ENCODE data around the gene SEPSECS. TPM values are rescaled to one million over a fixed set of nuclear protein-coding genes. Genes with fewer than 3 reads are reported as not detected.

Gene SEPSECS
- polyA plus RNA-seq, 1 donor from 2014 or later: 6.5 TPM

DNA sequence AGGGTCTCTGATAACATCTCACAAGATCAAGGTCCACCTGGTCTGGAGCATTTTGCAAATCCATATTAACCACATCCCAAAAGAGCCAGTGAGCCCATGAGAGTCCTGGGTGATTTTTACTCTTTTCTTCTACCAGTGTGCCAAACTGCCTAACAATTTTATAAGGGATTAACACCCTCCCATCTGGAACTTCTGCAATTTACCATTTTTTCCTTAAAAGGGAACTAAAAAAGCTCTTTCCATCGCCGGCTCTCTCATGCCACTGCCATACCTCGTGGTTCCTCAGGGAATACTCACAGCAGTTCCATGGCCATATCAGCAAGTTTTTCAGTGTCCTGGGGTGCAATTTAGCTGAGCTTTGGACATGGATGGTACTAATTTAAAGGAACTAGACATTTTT, 55.7 kb downstream of the SEPSECS start:
- Histone ChIP-seq H3K79me2 (replicated peaks; ENCODE audit: insufficient read depth, low read length) (no peaks in the 10 kb centered on the region), H3K4me3 (ENCODE audit: low read length) (no peak overlapping the region), H3K36me3 (ENCODE audit: insufficient read depth, low read length) (no peaks in the 10 kb centered on the region), H3K9ac (ENCODE audit: low read length) (no peak overlapping the region), H3K4me2 (ENCODE audit: low read length) (no peak overlapping the region), H3K27ac (ENCODE audit: low read length) (no peak overlapping the region), H3K27me3 (ENCODE audit: insufficient read depth, low read depth, low read length) (no peaks in the 10 kb centered on the region), H3K9me2 (ENCODE audit: insufficient read depth, low read length) (no peaks in the 10 kb centered on the region), H3K9me3 (ENCODE audit: low read length) (no peaks in the 10 kb centered on the region), H2AFZ (ENCODE audit: low read depth, low read length) (no peak overlapping the region), H3F3A (ENCODE audit: insufficient read depth, low read length, poor library complexity, severe bottlenecking) (no peaks in the 10 kb centered on the region), H4K20me1 (ENCODE audit: insufficient read depth) (no peaks in the 10 kb centered on the region)
- TF ChIP-seq EZH2 (IDR thresholded peaks at IDR 0.05; ENCODE audit: borderline replicate concordance, insufficient read depth, low read length, poor library complexity, severe bottlenecking): no peak
- no peak for TF ChIP-seq EP300 (conservative IDR thresholded peaks at IDR 0.05; ENCODE audit: poor library complexity, severe bottlenecking)
- no peak for TF ChIP-seq SMC3 (conservative IDR thresholded peaks at IDR 0.05; ENCODE audit: poor library complexity)
- no peak for TF ChIP-seq POLR2AphosphoS5 (IDR thresholded peaks at IDR 0.05)
- no peak for TF ChIP-seq RAD21 (conservative IDR thresholded peaks at IDR 0.05)
- no peak for TF ChIP-seq MXI1 (conservative IDR thresholded peaks at IDR 0.05; ENCODE audit: poor library complexity, severe bottlenecking)
- TF ChIP-seq, protein P1, sequence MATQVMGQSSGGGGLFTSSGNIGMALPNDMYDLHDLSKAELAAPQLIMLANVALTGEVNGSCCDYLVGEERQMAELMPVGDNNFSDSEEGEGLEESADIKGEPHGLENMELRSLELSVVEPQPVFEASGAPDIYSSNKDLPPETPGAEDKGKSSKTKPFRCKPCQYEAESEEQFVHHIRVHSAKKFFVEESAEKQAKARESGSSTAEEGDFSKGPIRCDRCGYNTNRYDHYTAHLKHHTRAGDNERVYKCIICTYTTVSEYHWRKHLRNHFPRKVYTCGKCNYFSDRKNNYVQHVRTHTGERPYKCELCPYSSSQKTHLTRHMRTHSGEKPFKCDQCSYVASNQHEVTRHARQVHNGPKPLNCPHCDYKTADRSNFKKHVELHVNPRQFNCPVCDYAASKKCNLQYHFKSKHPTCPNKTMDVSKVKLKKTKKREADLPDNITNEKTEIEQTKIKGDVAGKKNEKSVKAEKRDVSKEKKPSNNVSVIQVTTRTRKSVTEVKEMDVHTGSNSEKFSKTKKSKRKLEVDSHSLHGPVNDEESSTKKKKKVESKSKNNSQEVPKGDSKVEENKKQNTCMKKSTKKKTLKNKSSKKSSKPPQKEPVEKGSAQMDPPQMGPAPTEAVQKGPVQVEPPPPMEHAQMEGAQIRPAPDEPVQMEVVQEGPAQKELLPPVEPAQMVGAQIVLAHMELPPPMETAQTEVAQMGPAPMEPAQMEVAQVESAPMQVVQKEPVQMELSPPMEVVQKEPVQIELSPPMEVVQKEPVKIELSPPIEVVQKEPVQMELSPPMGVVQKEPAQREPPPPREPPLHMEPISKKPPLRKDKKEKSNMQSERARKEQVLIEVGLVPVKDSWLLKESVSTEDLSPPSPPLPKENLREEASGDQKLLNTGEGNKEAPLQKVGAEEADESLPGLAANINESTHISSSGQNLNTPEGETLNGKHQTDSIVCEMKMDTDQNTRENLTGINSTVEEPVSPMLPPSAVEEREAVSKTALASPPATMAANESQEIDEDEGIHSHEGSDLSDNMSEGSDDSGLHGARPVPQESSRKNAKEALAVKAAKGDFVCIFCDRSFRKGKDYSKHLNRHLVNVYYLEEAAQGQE (IDR thresholded peaks at IDR 0.05; ENCODE audit: borderline replicate concordance): no peak
- no peak for TF ChIP-seq TAF1 (IDR thresholded peaks at IDR 0.05; ENCODE audit: low read depth)
- TF ChIP-seq, protein P2, sequence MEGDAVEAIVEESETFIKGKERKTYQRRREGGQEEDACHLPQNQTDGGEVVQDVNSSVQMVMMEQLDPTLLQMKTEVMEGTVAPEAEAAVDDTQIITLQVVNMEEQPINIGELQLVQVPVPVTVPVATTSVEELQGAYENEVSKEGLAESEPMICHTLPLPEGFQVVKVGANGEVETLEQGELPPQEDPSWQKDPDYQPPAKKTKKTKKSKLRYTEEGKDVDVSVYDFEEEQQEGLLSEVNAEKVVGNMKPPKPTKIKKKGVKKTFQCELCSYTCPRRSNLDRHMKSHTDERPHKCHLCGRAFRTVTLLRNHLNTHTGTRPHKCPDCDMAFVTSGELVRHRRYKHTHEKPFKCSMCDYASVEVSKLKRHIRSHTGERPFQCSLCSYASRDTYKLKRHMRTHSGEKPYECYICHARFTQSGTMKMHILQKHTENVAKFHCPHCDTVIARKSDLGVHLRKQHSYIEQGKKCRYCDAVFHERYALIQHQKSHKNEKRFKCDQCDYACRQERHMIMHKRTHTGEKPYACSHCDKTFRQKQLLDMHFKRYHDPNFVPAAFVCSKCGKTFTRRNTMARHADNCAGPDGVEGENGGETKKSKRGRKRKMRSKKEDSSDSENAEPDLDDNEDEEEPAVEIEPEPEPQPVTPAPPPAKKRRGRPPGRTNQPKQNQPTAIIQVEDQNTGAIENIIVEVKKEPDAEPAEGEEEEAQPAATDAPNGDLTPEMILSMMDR (IDR thresholded peaks at IDR 0.05; ENCODE audit: poor library complexity, severe bottlenecking): no peak

DNA sequence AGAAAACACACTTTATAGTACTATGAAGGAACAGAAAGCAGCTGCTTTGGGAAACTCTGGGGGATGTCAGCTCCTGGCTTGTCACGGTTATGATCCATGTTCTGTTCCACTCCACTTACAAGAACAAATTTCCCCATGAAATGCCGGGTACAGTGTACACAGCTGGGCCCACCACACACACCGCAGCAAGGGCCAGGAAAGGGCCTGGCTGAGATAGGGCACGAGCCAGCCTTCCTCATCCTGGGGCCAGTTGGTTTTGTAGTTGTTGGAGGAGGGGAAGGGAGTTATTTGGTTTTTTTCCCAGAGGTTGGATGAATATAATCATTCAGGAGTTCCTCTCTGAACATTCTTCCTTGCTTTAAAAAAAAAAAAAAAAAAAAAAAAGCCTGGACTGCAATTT, 56.8 kb downstream of the SEPSECS start:
- Histone ChIP-seq H3K27ac (ENCODE audit: low read length) (no peak overlapping the region), H3K36me3 (ENCODE audit: insufficient read depth, low read length) (no peaks in the 10 kb centered on the region), H3K9me3 (ENCODE audit: low read length) (no peaks in the 10 kb centered on the region), H3K9me2 (ENCODE audit: insufficient read depth, low read length) (no peaks in the 10 kb centered on the region), H3K9ac (ENCODE audit: low read length) (no peak overlapping the region), H2AFZ (ENCODE audit: low read depth, low read length) (no peak overlapping the region), H3F3A (ENCODE audit: insufficient read depth, low read length, poor library complexity, severe bottlenecking) (no peaks in the 10 kb centered on the region), H3K4me2 (ENCODE audit: low read length) (no peak overlapping the region), H4K20me1 (ENCODE audit: insufficient read depth) (no peaks in the 10 kb centered on the region), H3K4me3 (ENCODE audit: low read length) (no peak overlapping the region), H3K79me2 (replicated peaks; ENCODE audit: insufficient read depth, low read length) (no peaks in the 10 kb centered on the region), H3K27me3 (ENCODE audit: insufficient read depth, low read depth, low read length) (no peaks in the 10 kb centered on the region)
- no peak for TF ChIP-seq MXI1 (conservative IDR thresholded peaks at IDR 0.05; ENCODE audit: poor library complexity, severe bottlenecking)

DNA sequence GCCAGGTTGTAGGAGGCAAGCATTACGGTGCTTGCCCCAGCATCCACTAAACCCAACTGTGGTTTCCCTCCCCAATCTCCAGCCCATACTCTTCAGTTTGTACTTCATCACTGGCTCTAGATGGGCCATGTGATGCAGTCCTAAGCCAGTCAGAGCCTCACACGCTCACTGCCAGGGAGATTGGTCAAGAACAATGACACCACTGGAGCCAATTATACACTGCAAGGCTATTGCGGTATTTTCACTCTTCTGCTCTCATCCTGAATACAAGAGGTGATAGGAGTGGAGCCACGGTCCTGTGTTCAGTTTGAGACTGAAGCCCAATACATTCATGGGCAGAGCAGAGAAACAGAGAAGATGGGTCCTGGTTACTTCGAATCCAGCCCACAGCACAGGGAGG, 58.4 kb downstream of the SEPSECS start:
- H4K20me1 ChIP-seq (ENCODE audit: insufficient read depth): no peaks in the 10 kb centered on the region
- H3K27me3 ChIP-seq (ENCODE audit: insufficient read depth, low read depth, low read length): no peaks in the 10 kb centered on the region
- no peak for TF ChIP-seq POLR2AphosphoS5 (IDR thresholded peaks at IDR 0.05)
- no peak for TF ChIP-seq RAD21 (conservative IDR thresholded peaks at IDR 0.05)
- TF ChIP-seq TAF1 (IDR thresholded peaks at IDR 0.05; ENCODE audit: low read depth): no peak
- TF ChIP-seq SMC3 (conservative IDR thresholded peaks at IDR 0.05; ENCODE audit: poor library complexity): no peak
- TF ChIP-seq, protein P2 (IDR thresholded peaks at IDR 0.05; ENCODE audit: poor library complexity, severe bottlenecking): no peak
- no peak for TF ChIP-seq MXI1 (conservative IDR thresholded peaks at IDR 0.05; ENCODE audit: poor library complexity, severe bottlenecking)
- no peak for TF ChIP-seq EP300 (conservative IDR thresholded peaks at IDR 0.05; ENCODE audit: poor library complexity, severe bottlenecking)
- TF ChIP-seq EZH2 (IDR thresholded peaks at IDR 0.05; ENCODE audit: borderline replicate concordance, insufficient read depth, low read length, poor library complexity, severe bottlenecking): no peak
- TF ChIP-seq, protein P1 (IDR thresholded peaks at IDR 0.05; ENCODE audit: borderline replicate concordance): no peak
- no peaks in the 10 kb centered on the region for H3K9me2 ChIP-seq (ENCODE audit: insufficient read depth, low read length)
- no peaks in the 10 kb centered on the region for H3K79me2 ChIP-seq (replicated peaks; ENCODE audit: insufficient read depth, low read length)
- no peaks in the 10 kb centered on the region for H3F3A ChIP-seq (ENCODE audit: insufficient read depth, low read length, poor library complexity, severe bottlenecking)
- H3K4me3 ChIP-seq (ENCODE audit: low read length): no peak overlapping the region
- no peaks in the 10 kb centered on the region for H3K9me3 ChIP-seq (ENCODE audit: low read length)
- no peak overlapping the region for H3K9ac ChIP-seq (ENCODE audit: low read length)
- H3K4me2 ChIP-seq (ENCODE audit: low read length): no peak overlapping the region
- no peak overlapping the region for H3K27ac ChIP-seq (ENCODE audit: low read length)
- H2AFZ ChIP-seq (ENCODE audit: low read depth, low read length): peak overlapping the region; percentile 4
- H3K36me3 ChIP-seq (ENCODE audit: insufficient read depth, low read length): no peaks in the 10 kb centered on the region
